WERI-Rb-1 (cell line): ENCODE data around the gene SCFD2.

Experiments
- DNase-seq: peaks from one replicate; pipeline ENCODE4 v3.0.0-alpha.2; 2020
- H3K27ac ChIP-seq: fragments of 250-450 bp; sonication (Bioruptor Pico); 2 replicates; pipeline ENCODE4 v1.5.1; 2020; ENCODE audit warnings: mild to moderate bottlenecking, moderate library complexity
- H3K27me3 ChIP-seq: fragments of 250-450 bp; sonication (Bioruptor Pico); 2 replicates; pipeline ENCODE4 v1.5.1; 2021; ENCODE audit warnings: mild to moderate bottlenecking, low read depth, moderate library complexity; ENCODE audit not compliant: insufficient read depth, severe bottlenecking
- H3K36me3 ChIP-seq: fragments of 250-450 bp; sonication (Bioruptor Pico); 2 replicates; pipeline ENCODE4 v1.5.1; 2020; ENCODE audit warnings: mild to moderate bottlenecking, moderate library complexity
- H3K4me3 ChIP-seq: 2 replicates; pipeline ENCODE4 v1.5.1; 2011; ENCODE audit warnings: low read depth, mild to moderate bottlenecking, control low read depth, low read length
- H3K9me3 ChIP-seq: fragments of 250-450 bp; sonication (Bioruptor Pico); 2 replicates; pipeline ENCODE4 v1.5.1; 2021; ENCODE audit warnings: mild to moderate bottlenecking, moderate library complexity; ENCODE audit not compliant: severe bottlenecking
- TF ChIP-seq, protein P1 (sequence below): IDR thresholded peaks from 2 replicates; pipeline ENCODE4 v1.5.1; 2011; ENCODE audit warnings: low read depth, mild to moderate bottlenecking, control low read depth, inconsistent platforms, low read length

The SCFD2 gene

DNA sequence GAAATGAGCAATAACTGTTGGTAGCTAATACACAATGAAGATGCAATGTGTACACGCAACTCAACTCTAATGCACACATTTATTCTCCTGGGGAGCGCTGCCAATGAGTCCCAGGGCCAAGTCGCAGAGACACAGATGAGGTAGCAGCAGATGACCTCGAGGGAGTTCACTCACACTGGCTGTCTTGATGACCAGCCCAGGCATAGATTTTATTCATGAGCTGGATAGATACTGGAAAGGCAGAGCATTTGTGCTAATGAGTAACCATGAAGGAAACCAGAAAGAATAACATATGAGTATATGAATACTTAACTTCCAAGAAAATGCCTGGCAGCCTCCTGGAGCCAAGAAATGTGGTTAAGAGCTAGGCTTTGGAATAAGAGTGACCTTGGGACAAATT is 461.4 kb downstream of the SCFD2 start:
- peaks cover 4% of the 10 kb centered on the region for H3K9me3 ChIP-seq
- no peak overlapping the region for H3K4me3 ChIP-seq
- no peaks in the 10 kb centered on the region for H3K36me3 ChIP-seq
- TF ChIP-seq, protein P1, sequence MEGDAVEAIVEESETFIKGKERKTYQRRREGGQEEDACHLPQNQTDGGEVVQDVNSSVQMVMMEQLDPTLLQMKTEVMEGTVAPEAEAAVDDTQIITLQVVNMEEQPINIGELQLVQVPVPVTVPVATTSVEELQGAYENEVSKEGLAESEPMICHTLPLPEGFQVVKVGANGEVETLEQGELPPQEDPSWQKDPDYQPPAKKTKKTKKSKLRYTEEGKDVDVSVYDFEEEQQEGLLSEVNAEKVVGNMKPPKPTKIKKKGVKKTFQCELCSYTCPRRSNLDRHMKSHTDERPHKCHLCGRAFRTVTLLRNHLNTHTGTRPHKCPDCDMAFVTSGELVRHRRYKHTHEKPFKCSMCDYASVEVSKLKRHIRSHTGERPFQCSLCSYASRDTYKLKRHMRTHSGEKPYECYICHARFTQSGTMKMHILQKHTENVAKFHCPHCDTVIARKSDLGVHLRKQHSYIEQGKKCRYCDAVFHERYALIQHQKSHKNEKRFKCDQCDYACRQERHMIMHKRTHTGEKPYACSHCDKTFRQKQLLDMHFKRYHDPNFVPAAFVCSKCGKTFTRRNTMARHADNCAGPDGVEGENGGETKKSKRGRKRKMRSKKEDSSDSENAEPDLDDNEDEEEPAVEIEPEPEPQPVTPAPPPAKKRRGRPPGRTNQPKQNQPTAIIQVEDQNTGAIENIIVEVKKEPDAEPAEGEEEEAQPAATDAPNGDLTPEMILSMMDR = no peak
- no peak overlapping the region for H3K27ac ChIP-seq
- DNase-seq = no peak
- H3K27me3 ChIP-seq = no peaks in the 10 kb centered on the region

DNA sequence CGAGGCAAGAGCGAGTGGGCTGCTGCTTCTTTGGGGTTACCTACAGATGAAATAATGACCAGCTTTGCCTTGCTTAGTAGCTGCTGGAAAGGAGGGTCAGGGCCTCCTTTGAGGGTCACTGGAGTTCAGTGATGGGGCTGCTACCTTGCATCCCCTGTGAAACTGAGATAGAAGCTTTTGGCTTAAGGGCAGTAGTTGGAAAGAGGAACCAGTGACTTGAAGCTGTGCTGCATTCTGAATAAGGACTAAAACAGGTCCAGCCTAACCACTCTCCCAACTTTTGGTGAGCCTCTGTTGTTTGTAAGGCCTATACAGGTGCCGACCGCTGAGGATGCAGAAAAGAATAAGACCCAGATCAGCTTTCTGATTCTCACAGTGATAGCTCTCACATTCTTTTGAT is 462.6 kb downstream of the SCFD2 start:
- peaks cover 4% of the 10 kb centered on the region for H3K9me3 ChIP-seq
- no peaks in the 10 kb centered on the region for H3K36me3 ChIP-seq
- no peak overlapping the region for H3K27ac ChIP-seq
- H3K27me3 ChIP-seq = no peaks in the 10 kb centered on the region
- TF ChIP-seq, protein P1 = no peak
- DNase-seq = no peak
- no peak overlapping the region for H3K4me3 ChIP-seq

- TF ChIP-seq, protein P1 = no peak
- Histone ChIP-seq H3K36me3 (no peaks in the 10 kb centered on the region), H3K9me3 (peaks cover 3% of the 10 kb centered on the region), H3K4me3 (no peak overlapping the region), H3K27ac (no peak overlapping the region), H3K27me3 (no peaks in the 10 kb centered on the region)
- DNase-seq = no peak
Observed at GRCh38 chr4:52894443-52894842, 471.4 kb downstream of the SCFD2 start.

- TF ChIP-seq, protein P1 = no peak
- no peak for DNase-seq
- Histone ChIP-seq H3K4me3 (no peak overlapping the region), H3K27ac (no peak overlapping the region), H3K9me3 (peaks cover 3% of the 10 kb centered on the region), H3K36me3 (no peaks in the 10 kb centered on the region), H3K27me3 (no peaks in the 10 kb centered on the region)
Observed at GRCh38 chr4:52892880-52893279, 473.0 kb downstream of the SCFD2 start.

DNA sequence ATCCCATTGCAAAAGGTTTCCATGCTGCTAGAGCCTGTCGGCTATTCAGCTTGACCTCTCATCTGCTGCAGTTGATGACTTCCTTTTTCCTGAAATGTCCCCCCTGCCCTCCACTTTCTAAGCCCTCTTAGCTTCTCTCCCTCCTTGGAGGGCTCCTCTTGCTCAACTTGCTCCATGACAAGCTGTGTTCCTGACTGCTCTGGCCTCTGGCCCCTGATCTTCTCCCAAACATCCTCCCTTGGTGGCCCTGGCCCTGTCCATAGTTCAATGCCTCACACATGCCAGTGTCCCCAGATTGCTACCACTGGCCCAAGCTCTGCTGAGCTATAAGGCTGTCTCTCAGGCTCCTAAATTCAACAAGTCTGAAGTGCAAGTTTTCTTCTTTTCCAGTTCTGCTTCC is 474.1 kb downstream of the SCFD2 start:
- Histone ChIP-seq H3K27me3 (no peaks in the 10 kb centered on the region), H3K9me3 (no peaks in the 10 kb centered on the region), H3K27ac (no peak overlapping the region), H3K36me3 (no peaks in the 10 kb centered on the region), H3K4me3 (no peak overlapping the region)
- no peak for DNase-seq
- TF ChIP-seq, protein P1 = no peak

GRCh38 chr4:52890521-52890791 is 475.4 kb downstream of the SCFD2 start:
- Histone ChIP-seq H3K27ac (no peak overlapping the region), H3K4me3 (no peak overlapping the region), H3K36me3 (no peaks in the 10 kb centered on the region), H3K27me3 (no peaks in the 10 kb centered on the region), H3K9me3 (no peaks in the 10 kb centered on the region)
- no peak for DNase-seq
- TF ChIP-seq, protein P1 = no peak
